ENCODE data around the gene TMEM95. TPM values are rescaled to one million over a fixed set of nuclear protein-coding genes. Genes with fewer than 3 reads are reported as not detected.
A peak's percentile ranks its signal among the peaks of the same experiment; 100 is the strongest.
"Not testable (repeated sequence)": the region's sequence is repeated elsewhere in the genome, so short reads cannot be mapped to it uniquely, and the experiment has no call there.

TMEM95 gene
- total RNA-seq, 2 donors from 2014 or later = not detected

- Histone ChIP-seq H3K36me3 (ENCODE audit: control insufficient read depth, insufficient read depth, low read length) (no peaks in the 10 kb centered on the region), H3K4me3 (ENCODE audit: low read length) (no peak overlapping the region), H3K4me1 (ENCODE audit: control insufficient read depth, insufficient read depth, low read length) (no peaks in the 10 kb centered on the region), H3K9me3 (ENCODE audit: control insufficient read depth, low read length) (no peaks in the 10 kb centered on the region), H3K9ac (ENCODE audit: extremely low read depth, low read length, poor library complexity, severe bottlenecking) (no peak overlapping the region), H3K27me3 (ENCODE audit: control insufficient read depth, insufficient read depth, low read length, poor library complexity, severe bottlenecking) (no peaks in the 10 kb centered on the region), H3K27ac (ENCODE audit: low read depth, low read length) (no peak overlapping the region)
- Mint-ChIP-seq H3K9me3 (no peaks in the 10 kb centered on the region), H3K36me3 (ENCODE audit: low read depth) (no peaks in the 10 kb centered on the region), H3K27me3 (ENCODE audit: insufficient read depth) (no peaks in the 10 kb centered on the region), H3K4me3 (no peak overlapping the region), H3K4me1 (peaks cover 10% of the 10 kb centered on the region), H3K27ac (no peak overlapping the region)
- 86 to 95% methylated on average over 2 to 3 of the region's 3 CpGs for WGBS, 2 experiments (ENCODE audit: insufficient coverage in 1 of 2, insufficient read length in 1 of 2)
- no peak for TF ChIP-seq CTCF (conservative IDR thresholded peaks at IDR 0.05)
- no peak for DNase-seq
Measured at GRCh38 chr17:7334938-7335538, 19.9 kb upstream of the TMEM95 start.

GRCh38 chr17:7335765-7336164, 19.2 kb upstream of the TMEM95 start:
- DNase-seq; H3K4me3 Mint-ChIP-seq; H3K4me1 ChIP-seq (ENCODE audit: control insufficient read depth, insufficient read depth, low read length); H3K9me3 ChIP-seq (ENCODE audit: control insufficient read depth, low read length); H3K36me3 Mint-ChIP-seq (ENCODE audit: low read depth); H3K27ac ChIP-seq (ENCODE audit: low read depth, low read length); H3K27ac Mint-ChIP-seq; H3K27me3 ChIP-seq (ENCODE audit: control insufficient read depth, insufficient read depth, low read length, poor library complexity, severe bottlenecking); H3K9ac ChIP-seq (ENCODE audit: extremely low read depth, low read length, poor library complexity, severe bottlenecking); H3K36me3 ChIP-seq (ENCODE audit: control insufficient read depth, insufficient read depth, low read length); H3K9me3 Mint-ChIP-seq; H3K27me3 Mint-ChIP-seq (ENCODE audit: insufficient read depth); H3K4me3 ChIP-seq (ENCODE audit: low read length): not testable (repeated sequence)
- H3K4me1 Mint-ChIP-seq = peaks cover 10% of the 10 kb centered on the region
- 89 to 98% methylated on average over 10 to 13 of the region's 13 CpGs for WGBS, 2 experiments (ENCODE audit: insufficient coverage in 1 of 2, insufficient read length in 1 of 2)

- H3K27ac ChIP-seq (ENCODE audit: low read depth, low read length) = no peak within 1 kb of the TSS
- peak; percentile 94 for DNase-seq
- Mint-ChIP-seq H3K36me3 (ENCODE audit: low read depth) (no peaks in the 10 kb centered on the region), H3K4me1 (peaks cover 10% of the 10 kb centered on the region), H3K27me3 (ENCODE audit: insufficient read depth) (no peaks in the 10 kb centered on the region), H3K9me3 (no peaks in the 10 kb centered on the region), H3K4me3 (no peak within 1 kb of the TSS), H3K27ac (peak within 1 kb of the TSS; percentile 16)
- no peak for TF ChIP-seq CTCF (conservative IDR thresholded peaks at IDR 0.05)
- H3K27me3 ChIP-seq (ENCODE audit: control insufficient read depth, insufficient read depth, low read length, poor library complexity, severe bottlenecking) = no peaks in the 10 kb centered on the region
- no peaks in the 10 kb centered on the region for H3K4me1 ChIP-seq (ENCODE audit: control insufficient read depth, insufficient read depth, low read length)
- no peak within 1 kb of the TSS for H3K9ac ChIP-seq (ENCODE audit: extremely low read depth, low read length, poor library complexity, severe bottlenecking)
- no peak within 1 kb of the TSS for H3K4me3 ChIP-seq (ENCODE audit: low read length)
- no peaks in the 10 kb centered on the region for H3K9me3 ChIP-seq (ENCODE audit: control insufficient read depth, low read length)
- WGBS, 2 experiments (ENCODE audit: insufficient coverage in 1 of 2, insufficient read length in 1 of 2) = 43 to 70% methylated on average over 3 to 17 of the region's 17 CpGs
- no peaks in the 10 kb centered on the region for H3K36me3 ChIP-seq (ENCODE audit: control insufficient read depth, insufficient read depth, low read length)
Measured at GRCh38 chr17:7336240-7337175, 18.4 kb upstream of the TMEM95 start, which contains the start of gene ACAP1. Gene ACAP1 (plus strand): TSS chr17:7336529. CDS start chr17:7336735, 206 bp downstream.

- not testable (repeated sequence) for H3K9ac ChIP-seq (ENCODE audit: extremely low read depth, low read length, poor library complexity, severe bottlenecking); H3K36me3 Mint-ChIP-seq (ENCODE audit: low read depth); H3K4me1 ChIP-seq (ENCODE audit: control insufficient read depth, insufficient read depth, low read length); H3K27me3 Mint-ChIP-seq (ENCODE audit: insufficient read depth); H3K9me3 ChIP-seq (ENCODE audit: control insufficient read depth, low read length); H3K4me3 ChIP-seq (ENCODE audit: low read length); H3K27ac ChIP-seq (ENCODE audit: low read depth, low read length); H3K36me3 ChIP-seq (ENCODE audit: control insufficient read depth, insufficient read depth, low read length); H3K27me3 ChIP-seq (ENCODE audit: control insufficient read depth, insufficient read depth, low read length, poor library complexity, severe bottlenecking); DNase-seq; H3K4me3 Mint-ChIP-seq; H3K9me3 Mint-ChIP-seq; H3K27ac Mint-ChIP-seq
- WGBS, 2 experiments (ENCODE audit: insufficient coverage in 1 of 2, insufficient read length in 1 of 2) = 79 to 86% methylated on average over 7 of the region's 7 CpGs
- peaks cover 10% of the 10 kb centered on the region for H3K4me1 Mint-ChIP-seq
Measured at GRCh38 chr17:7337600-7337999, 17.4 kb upstream of the TMEM95 start.
